ENCODE data around the gene NUP43.
"Not testable (repeated sequence)": the region's sequence is repeated elsewhere in the genome, so short reads cannot be mapped to it uniquely, and the experiment has no call there.

The NUP43 gene

DNA sequence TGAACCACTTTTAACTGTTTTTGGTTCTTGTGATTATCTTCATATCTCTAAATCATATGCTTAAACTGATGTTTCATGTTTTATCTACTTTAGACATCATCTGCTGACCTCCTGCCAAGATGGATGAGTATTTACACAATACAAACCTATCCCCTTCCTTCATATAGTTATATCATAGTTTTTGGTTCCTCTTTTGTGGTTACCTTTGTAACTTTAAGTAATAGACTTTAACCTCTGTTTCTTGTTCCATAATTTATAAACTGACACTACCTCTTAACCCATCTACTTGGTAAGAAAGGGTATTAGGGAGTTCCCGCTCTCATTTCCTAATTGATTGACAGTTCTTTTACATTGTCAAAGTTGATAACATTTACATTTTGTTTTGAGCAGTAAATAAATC, 15.1 kb upstream of the NUP43 start:
- Histone ChIP-seq H3K4me3 (ENCODE audit: low read depth, low read length) (no peak overlapping the region), H3K36me3 (ENCODE audit: control insufficient read depth, insufficient read depth, low read length) (peaks cover 19% of the 10 kb centered on the region), H3K9ac (ENCODE audit: low read length) (no peak overlapping the region), H3K27ac (ENCODE audit: low read depth, low read length) (no peak overlapping the region), H3K4me1 (ENCODE audit: control insufficient read depth, insufficient read depth, low read length) (no peaks in the 10 kb centered on the region), H3K27me3 (ENCODE audit: control insufficient read depth, insufficient read depth, low read length) (no peaks in the 10 kb centered on the region), H3K9me3 (ENCODE audit: control insufficient read depth, insufficient read depth, low read depth, low read length) (peaks cover 6% of the 10 kb centered on the region)

DNA sequence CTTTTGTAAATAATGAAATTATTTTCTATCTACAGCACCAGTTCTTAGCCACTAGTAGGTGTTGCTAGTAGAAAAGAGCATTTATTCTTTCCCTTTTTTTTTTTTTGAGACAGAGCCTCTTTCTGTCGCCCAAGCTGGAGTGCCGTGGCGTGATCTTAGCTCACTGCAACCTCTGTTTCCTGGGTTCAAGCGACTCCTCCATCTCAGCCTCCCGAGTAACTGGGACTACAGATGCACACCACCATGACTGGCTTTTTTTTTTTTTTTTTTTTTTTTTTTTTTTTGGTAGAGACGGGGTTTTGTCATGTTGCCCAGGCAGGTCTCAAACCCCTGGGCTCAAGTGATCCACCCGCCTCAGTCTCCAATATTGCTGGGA, 9.9 kb upstream of the NUP43 start:
- Histone ChIP-seq H3K4me3 (ENCODE audit: low read depth, low read length) (no peak overlapping the region), H3K36me3 (ENCODE audit: control insufficient read depth, insufficient read depth, low read length) (peaks cover 10% of the 10 kb centered on the region), H3K4me1 (ENCODE audit: control insufficient read depth, insufficient read depth, low read length) (no peaks in the 10 kb centered on the region), H3K9ac (ENCODE audit: low read length) (no peak overlapping the region), H3K9me3 (ENCODE audit: control insufficient read depth, insufficient read depth, low read depth, low read length) (no peaks in the 10 kb centered on the region), H3K27ac (ENCODE audit: low read depth, low read length) (no peak overlapping the region), H3K27me3 (ENCODE audit: control insufficient read depth, insufficient read depth, low read length) (no peaks in the 10 kb centered on the region)

DNA sequence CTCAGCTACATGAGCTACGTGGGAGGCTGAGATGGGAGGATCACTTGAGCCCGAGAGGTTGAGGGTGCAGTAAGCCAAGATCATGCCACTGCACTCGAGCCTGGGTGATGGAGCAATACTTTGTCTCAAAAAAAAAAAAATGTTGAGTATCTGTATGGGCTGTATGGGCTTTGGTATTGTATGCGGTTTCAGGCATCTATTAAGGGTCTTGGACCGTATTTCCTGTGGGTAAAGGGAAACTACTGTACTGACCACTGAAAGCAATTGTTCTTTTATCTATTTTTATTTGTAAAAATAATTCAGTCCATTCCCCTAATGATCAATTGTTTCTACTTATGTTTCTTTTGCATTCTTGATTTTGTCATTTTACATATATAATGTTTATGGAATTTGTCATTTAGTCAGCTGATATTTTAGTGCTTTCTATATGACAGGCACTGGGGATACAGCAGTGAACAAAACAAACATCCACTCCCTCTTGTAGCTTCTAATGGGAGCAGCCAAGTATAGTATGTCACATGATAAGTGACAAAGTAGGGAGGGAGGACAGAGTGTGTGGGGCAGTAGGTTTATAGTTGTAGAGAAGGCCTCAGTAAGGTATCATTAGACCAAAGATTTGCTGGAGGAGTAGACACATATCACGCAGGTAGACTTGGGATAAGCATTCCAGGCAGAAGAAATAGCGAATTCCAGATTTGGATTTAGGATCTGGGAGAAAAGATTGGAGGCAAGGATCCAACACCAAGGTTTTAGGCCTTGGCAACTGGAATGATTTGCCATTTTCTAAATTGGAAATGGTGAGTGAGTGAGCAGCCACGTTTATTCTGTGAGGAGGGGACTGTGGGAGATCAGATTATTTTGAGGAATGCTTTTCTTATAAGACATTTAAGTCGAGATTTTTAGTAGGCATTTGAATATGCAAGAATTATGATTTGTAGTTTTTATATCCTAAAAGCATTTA, 9.3 kb upstream of the NUP43 start:
- Histone ChIP-seq H3K9me3 (ENCODE audit: control insufficient read depth, insufficient read depth, low read depth, low read length) (no peaks in the 10 kb centered on the region), H3K36me3 (ENCODE audit: control insufficient read depth, insufficient read depth, low read length) (peaks cover 7% of the 10 kb centered on the region), H3K9ac (ENCODE audit: low read length) (no peak overlapping the region), H3K27me3 (ENCODE audit: control insufficient read depth, insufficient read depth, low read length) (no peaks in the 10 kb centered on the region), H3K4me3 (ENCODE audit: low read depth, low read length) (no peak overlapping the region), H3K4me1 (ENCODE audit: control insufficient read depth, insufficient read depth, low read length) (no peaks in the 10 kb centered on the region), H3K27ac (ENCODE audit: low read depth, low read length) (no peak overlapping the region)

DNA sequence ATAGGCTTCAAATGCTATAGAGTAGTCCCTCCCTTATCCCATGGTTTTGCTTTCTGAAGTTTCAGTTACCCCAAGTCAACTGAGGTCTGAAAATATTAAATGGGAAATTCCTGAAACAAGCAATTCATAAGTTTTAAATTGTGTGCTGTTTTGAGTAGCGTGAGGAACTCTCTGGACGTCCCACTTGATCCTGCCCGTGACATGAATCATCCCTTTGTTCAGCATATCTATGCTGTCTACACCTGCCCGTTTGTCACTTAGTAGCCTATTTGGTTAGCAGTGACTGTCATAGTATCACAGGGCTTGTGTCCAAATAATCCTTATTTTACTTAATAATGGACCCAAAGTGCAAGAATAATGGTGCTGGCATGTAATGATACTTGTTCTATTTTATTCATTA, 8.2 kb upstream of the NUP43 start:
- Histone ChIP-seq H3K27me3 (ENCODE audit: control insufficient read depth, insufficient read depth, low read length) (no peaks in the 10 kb centered on the region), H3K4me3 (ENCODE audit: low read depth, low read length) (no peak overlapping the region), H3K9ac (ENCODE audit: low read length) (no peak overlapping the region), H3K27ac (ENCODE audit: low read depth, low read length) (no peak overlapping the region), H3K36me3 (ENCODE audit: control insufficient read depth, insufficient read depth, low read length) (no peaks in the 10 kb centered on the region), H3K4me1 (ENCODE audit: control insufficient read depth, insufficient read depth, low read length) (no peaks in the 10 kb centered on the region), H3K9me3 (ENCODE audit: control insufficient read depth, insufficient read depth, low read depth, low read length) (no peaks in the 10 kb centered on the region)

GRCh38 chr6:149753374-149753637, 7.0 kb upstream of the NUP43 start:
- not testable (repeated sequence) for H3K27ac ChIP-seq (ENCODE audit: low read depth, low read length); H3K9me3 ChIP-seq (ENCODE audit: control insufficient read depth, insufficient read depth, low read depth, low read length); H3K4me1 ChIP-seq (ENCODE audit: control insufficient read depth, insufficient read depth, low read length); H3K9ac ChIP-seq (ENCODE audit: low read length); H3K27me3 ChIP-seq (ENCODE audit: control insufficient read depth, insufficient read depth, low read length); H3K36me3 ChIP-seq (ENCODE audit: control insufficient read depth, insufficient read depth, low read length); H3K4me3 ChIP-seq (ENCODE audit: low read depth, low read length)

GRCh38 chr6:149752600-149753373, 6.5 kb upstream of the NUP43 start:
- H3K4me1 ChIP-seq (ENCODE audit: control insufficient read depth, insufficient read depth, low read length), result no peaks in the 10 kb centered on the region
- H3K27me3 ChIP-seq (ENCODE audit: control insufficient read depth, insufficient read depth, low read length), result no peaks in the 10 kb centered on the region
- no peak overlapping the region for H3K4me3 ChIP-seq (ENCODE audit: low read depth, low read length)
- no peaks in the 10 kb centered on the region for H3K9me3 ChIP-seq (ENCODE audit: control insufficient read depth, insufficient read depth, low read depth, low read length)
- H3K36me3 ChIP-seq (ENCODE audit: control insufficient read depth, insufficient read depth, low read length), result no peaks in the 10 kb centered on the region
- no peak overlapping the region for H3K9ac ChIP-seq (ENCODE audit: low read length)
- no peak overlapping the region for H3K27ac ChIP-seq (ENCODE audit: low read depth, low read length)

DNA sequence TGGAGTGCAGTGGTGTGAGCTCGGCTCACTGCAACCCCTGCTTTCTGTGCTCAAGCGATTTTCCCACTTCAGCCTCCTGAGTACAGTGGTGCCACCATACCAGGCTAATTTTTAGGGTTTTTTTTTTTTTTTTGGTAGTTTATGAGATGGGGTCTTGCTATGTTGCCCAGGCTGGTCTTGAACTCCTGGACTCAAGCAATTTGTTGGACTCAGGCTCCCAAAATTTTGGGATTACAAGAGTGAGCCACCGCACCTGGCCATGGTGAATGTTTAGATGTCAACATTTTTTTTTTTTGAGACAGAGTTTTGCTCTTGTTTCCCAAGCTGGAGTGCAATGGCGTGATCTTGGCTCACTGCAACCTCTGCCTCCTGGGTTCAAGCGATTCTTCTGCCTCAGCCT, 5.6 kb upstream of the NUP43 start:
- not testable (repeated sequence) for H3K4me1 ChIP-seq (ENCODE audit: control insufficient read depth, insufficient read depth, low read length); H3K27ac ChIP-seq (ENCODE audit: low read depth, low read length); H3K27me3 ChIP-seq (ENCODE audit: control insufficient read depth, insufficient read depth, low read length); H3K4me3 ChIP-seq (ENCODE audit: low read depth, low read length); H3K36me3 ChIP-seq (ENCODE audit: control insufficient read depth, insufficient read depth, low read length); H3K9ac ChIP-seq (ENCODE audit: low read length); H3K9me3 ChIP-seq (ENCODE audit: control insufficient read depth, insufficient read depth, low read depth, low read length)

DNA sequence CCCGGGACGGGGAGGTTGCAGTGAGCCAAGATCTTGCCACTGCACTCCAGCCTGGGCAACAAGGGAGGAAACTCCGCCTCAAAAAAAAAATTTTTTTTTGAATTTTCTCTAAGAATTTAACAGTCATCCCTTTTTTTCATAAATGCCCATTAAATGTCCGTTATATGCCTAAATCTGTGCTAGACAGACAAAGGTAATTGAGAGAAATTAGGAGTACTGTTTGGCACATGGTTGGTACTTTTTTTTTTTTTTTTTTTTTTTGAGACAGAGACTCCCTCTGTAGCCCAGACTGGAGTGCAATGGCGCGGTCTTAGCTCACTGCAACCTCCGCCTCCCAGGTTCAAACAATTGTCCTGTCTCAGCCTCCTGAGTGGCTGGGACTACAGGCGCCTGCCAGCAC, 4.9 kb upstream of the NUP43 start:
- H3K9ac ChIP-seq (ENCODE audit: low read length), result no peak overlapping the region
- H3K27me3 ChIP-seq (ENCODE audit: control insufficient read depth, insufficient read depth, low read length), result no peaks in the 10 kb centered on the region
- no peaks in the 10 kb centered on the region for H3K4me1 ChIP-seq (ENCODE audit: control insufficient read depth, insufficient read depth, low read length)
- no peak overlapping the region for H3K27ac ChIP-seq (ENCODE audit: low read depth, low read length)
- no peaks in the 10 kb centered on the region for H3K36me3 ChIP-seq (ENCODE audit: control insufficient read depth, insufficient read depth, low read length)
- peak overlapping the region; percentile 97; the same call in 1 of the 2 replicates for H3K4me3 ChIP-seq (ENCODE audit: low read depth, low read length)
- H3K9me3 ChIP-seq (ENCODE audit: control insufficient read depth, insufficient read depth, low read depth, low read length), result no peaks in the 10 kb centered on the region

DNA sequence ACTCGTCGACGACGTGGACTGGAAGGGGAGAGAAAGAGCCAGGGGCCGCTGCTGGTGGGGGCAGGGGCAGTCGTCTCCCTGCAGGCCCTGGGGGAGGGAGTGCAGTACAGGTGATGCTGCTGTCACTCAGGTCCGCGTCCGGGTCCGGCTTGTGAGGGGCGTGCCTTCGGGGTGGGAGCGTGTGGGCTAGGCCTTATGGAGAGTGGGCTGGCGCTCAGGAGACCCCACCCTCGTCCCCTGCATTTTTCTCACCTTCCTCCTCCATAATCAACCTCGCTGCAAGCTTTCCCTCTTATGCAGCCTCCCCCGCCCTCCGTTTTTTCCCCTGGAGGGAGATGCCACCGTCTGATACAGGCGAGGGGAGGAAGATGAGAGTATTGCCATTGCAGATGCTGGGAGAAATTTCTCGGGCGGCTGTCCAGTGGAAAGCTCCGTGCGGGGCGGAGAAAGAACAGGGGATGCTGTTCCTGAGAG, 3.8 kb upstream of the NUP43 start:
- Histone ChIP-seq H3K9ac (ENCODE audit: low read length) (peak overlapping the region; percentile 95), H3K4me3 (ENCODE audit: low read depth, low read length) (peak overlapping the region; percentile 97), H3K27ac (ENCODE audit: low read depth, low read length) (peak overlapping the region; percentile 92), H3K9me3 (ENCODE audit: control insufficient read depth, insufficient read depth, low read depth, low read length) (no peaks in the 10 kb centered on the region), H3K4me1 (ENCODE audit: control insufficient read depth, insufficient read depth, low read length) (no peaks in the 10 kb centered on the region), H3K36me3 (ENCODE audit: control insufficient read depth, insufficient read depth, low read length) (no peaks in the 10 kb centered on the region), H3K27me3 (ENCODE audit: control insufficient read depth, insufficient read depth, low read length) (no peaks in the 10 kb centered on the region)

GRCh38 chr6:149749594-149750135, 3.3 kb upstream of the NUP43 start, which contains the start of gene PCMT1:
Gene PCMT1, plus strand, starts transcription at chr6:149749741. Its CDS starts 161 bp downstream, at chr6:149749902.
- Histone ChIP-seq H3K9me3 (ENCODE audit: control insufficient read depth, insufficient read depth, low read depth, low read length) (no peaks in the 10 kb centered on the region), H3K4me1 (ENCODE audit: control insufficient read depth, insufficient read depth, low read length) (no peaks in the 10 kb centered on the region), H3K27ac (ENCODE audit: low read depth, low read length) (peak within 1 kb of the TSS; percentile 92), H3K36me3 (ENCODE audit: control insufficient read depth, insufficient read depth, low read length) (no peaks in the 10 kb centered on the region), H3K27me3 (ENCODE audit: control insufficient read depth, insufficient read depth, low read length) (no peaks in the 10 kb centered on the region), H3K4me3 (ENCODE audit: low read depth, low read length) (peak within 1 kb of the TSS; percentile 97), H3K9ac (ENCODE audit: low read length) (peak within 1 kb of the TSS; percentile 95)

DNA sequence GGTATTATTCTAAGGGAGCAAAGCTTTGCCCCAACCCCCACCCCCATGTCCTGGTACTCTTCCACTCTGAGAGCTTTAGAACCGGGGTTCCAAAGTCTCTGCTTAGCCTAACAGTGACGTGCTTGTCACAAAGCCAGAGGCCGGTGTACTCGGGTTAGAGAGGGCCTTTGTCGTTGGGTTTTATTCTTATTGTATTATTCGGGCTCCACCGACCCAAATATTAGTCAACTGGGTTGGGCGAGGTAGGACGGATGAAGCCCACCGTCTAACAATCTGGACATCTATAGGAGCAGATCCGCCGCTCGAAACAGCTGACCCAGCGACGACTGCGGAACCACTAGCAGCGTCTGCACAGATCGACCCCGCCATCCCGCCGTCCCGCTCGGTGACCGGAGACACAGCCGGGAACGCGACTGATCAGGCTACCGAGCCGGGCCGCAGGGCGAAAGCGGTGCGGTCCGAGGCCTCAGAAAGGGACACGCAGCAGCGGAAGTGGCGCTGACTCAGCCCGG, 2.8 kb upstream of the NUP43 start:
- peak overlapping the region; percentile 97 for H3K4me3 ChIP-seq (ENCODE audit: low read depth, low read length)
- not testable (repeated sequence) for H3K36me3 ChIP-seq (ENCODE audit: control insufficient read depth, insufficient read depth, low read length); H3K9me3 ChIP-seq (ENCODE audit: control insufficient read depth, insufficient read depth, low read depth, low read length); H3K27me3 ChIP-seq (ENCODE audit: control insufficient read depth, insufficient read depth, low read length); H3K4me1 ChIP-seq (ENCODE audit: control insufficient read depth, insufficient read depth, low read length)
- peak overlapping the region; percentile 83 for H3K9ac ChIP-seq (ENCODE audit: low read length)
- H3K27ac ChIP-seq (ENCODE audit: low read depth, low read length), result peak overlapping the region; percentile 92; the same call in 1 of the 2 replicates

Measured in HUES6 (cell line).